CD4-positive, alpha-beta T cell (primary cell): ENCODE results near the gene DDX60. TPM values are rescaled to one million over a fixed set of nuclear protein-coding genes. Genes with fewer than 3 reads are reported as not detected.

Experiments used
- ATAC-seq: fragments of 200-7000 bp; cut with Tn5 transposase; one replicate; pipeline ENCODE4 v1.10.0; 2022; ENCODE audit warnings: mild to moderate bottlenecking; ENCODE audit not compliant: poor library complexity
- CTCF ChIA-PET: fragments of 350-600 bp; sonication (Branson Sonifier 250); formaldehyde crosslinking; loops from one replicate; lab custom pipeline; 2021; ENCODE audit warnings: antibody characterized with exemption, inconsistent platforms; lab: Charles Lee
- POLR2A ChIA-PET: fragments of 350-600 bp; sonication (Branson Sonifier 250); formaldehyde crosslinking; loops from one replicate; lab custom pipeline; 2021; ENCODE audit warnings: antibody characterized with exemption, inconsistent platforms; lab: Charles Lee
- DNase-seq, 14 experiments: peaks; one replicate each; pipeline ENCODE4 v3.0.0-alpha.2; 2013 to 2020; ENCODE audit warnings: mixed read lengths in 2 of 14
- H3K27ac ChIP-seq, 2 donors: one replicate each; pipeline versions ENCODE4 v1.5.1 to v1.7.0; 2013; ENCODE audit warnings: low read length in 2 of 2, low read depth in 1 of 2, mild to moderate bottlenecking in 1 of 2
- H3K27me3 ChIP-seq, 2 experiments: 1 replicate in 1 of 2; 2 replicates in 1 of 2; pipeline versions ENCODE4 v1.6.1 to v1.7.0; 2013; ENCODE audit warnings: low read length in 2 of 2, control low read depth in 1 of 2, mild to moderate bottlenecking in 1 of 2, moderate library complexity in 1 of 2; ENCODE audit not compliant: insufficient read depth in 2 of 2, control insufficient read depth in 1 of 2
- H3K36me3 ChIP-seq: one replicate; pipeline ENCODE4 v1.6.1; 2013; ENCODE audit warnings: low read length, control low read depth; ENCODE audit not compliant: insufficient read depth
- H3K4me1 ChIP-seq: one replicate; pipeline ENCODE4 v1.6.1; 2013; ENCODE audit warnings: low read length, control low read depth; ENCODE audit not compliant: insufficient read depth
- H3K4me3 ChIP-seq: one replicate; pipeline ENCODE4 v1.5.1; 2013; ENCODE audit warnings: mild to moderate bottlenecking, low read length, moderate library complexity
- H3K9me3 ChIP-seq, 2 experiments: 1 replicate in 1 of 2; 2 replicates in 1 of 2; pipeline versions ENCODE4 v1.6.1 to v1.7.0; 2013; ENCODE audit warnings: low read length in 2 of 2, mild to moderate bottlenecking in 2 of 2, control low read depth in 1 of 2, moderate library complexity in 1 of 2; ENCODE audit not compliant: control insufficient read depth in 1 of 2, insufficient read depth in 1 of 2
- H3K27ac Mint-ChIP-seq: one replicate; pipeline ENCODE4 v1.8.0; 2020; ENCODE audit warnings: mixed read lengths
- H3K27me3 Mint-ChIP-seq: one replicate; pipeline ENCODE4 v1.8.0; 2021; ENCODE audit warnings: mixed read lengths
- H3K36me3 Mint-ChIP-seq: one replicate; pipeline ENCODE4 v1.8.0; 2021; ENCODE audit warnings: low read depth, mixed read lengths
- H3K4me1 Mint-ChIP-seq: one replicate; pipeline ENCODE4 v1.8.0; 2021; ENCODE audit warnings: low read depth, mixed read lengths
- H3K4me3 Mint-ChIP-seq: one replicate; pipeline ENCODE4 v1.8.0; 2020; ENCODE audit warnings: mild to moderate bottlenecking, mixed read lengths
- H3K9me3 Mint-ChIP-seq: one replicate; pipeline ENCODE4 v1.8.0; 2020; ENCODE audit warnings: mixed read lengths
- intact Hi-C, 2 experiments: fragments of 100-400 bp; cut with DNase I in 1 of 2; cut with micrococcal nuclease in 1 of 2; formaldehyde crosslinking; loops; one replicate each; pipeline versions ENCODE4 v1.15.1 to v1.9.0; 2023 to 2025; cut with DNase I, micrococcal nuclease
- total RNA-seq, 174 experiments: library from RNA in 2 of 174; stranded (reverse) in 2 of 174; gene quantifications; one replicate each; pipeline ENCODE4 v1.2.3 and lab custom pipeline; 2021 to 2026
- TF ChIP-seq, protein P1 (sequence below): fragments of 200-600 bp; IDR thresholded peaks from one replicate; pipeline ENCODE4 v1.8.0; 2022; ENCODE audit warnings: antibody characterized with exemption, mild to moderate bottlenecking

Gene DDX60
- total RNA-seq, 2 experiments from 2014 or later: 11.9 to 12.2 TPM

DNA sequence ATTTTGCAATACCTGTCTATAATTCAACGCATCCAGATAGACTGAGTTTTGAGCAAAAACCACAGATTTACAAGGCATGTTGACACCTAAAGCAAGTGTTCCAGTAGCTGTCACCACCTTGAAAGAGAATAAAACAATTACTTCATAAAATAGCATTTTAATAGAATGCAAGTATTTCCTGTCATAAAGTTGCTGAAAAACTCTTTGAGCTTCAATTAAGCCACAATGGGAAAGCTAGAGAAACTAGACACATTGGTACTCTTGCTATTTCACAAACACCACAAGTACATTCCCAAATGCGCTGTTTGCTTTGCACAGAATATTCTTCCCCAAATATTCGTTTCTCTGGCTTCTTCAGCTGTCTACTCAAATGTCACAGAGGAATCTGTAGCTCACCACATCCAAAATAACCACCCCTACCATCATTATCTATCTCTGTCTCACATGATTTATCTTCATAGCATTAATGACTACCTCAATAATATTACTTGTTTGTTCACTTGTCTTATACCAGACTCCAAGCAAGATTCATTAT, 70.3 kb downstream of the DDX60 start:
- H3K36me3 ChIP-seq: peaks cover 65% of the 10 kb centered on the region
- H3K36me3 Mint-ChIP-seq: peaks cover 86% of the 10 kb centered on the region
- ChIA-PET POLR2A (no interaction called here), CTCF (no interaction called here)
- peaks cover 0 to 4% of the 10 kb centered on the region in 2 experiments for H3K9me3 ChIP-seq
- DNase-seq (no peak), ATAC-seq (no peak)
- no peaks in the 10 kb centered on the region for H3K27me3 ChIP-seq
- H3K4me1 Mint-ChIP-seq: no peaks in the 10 kb centered on the region
- no peak overlapping the region for H3K4me3 ChIP-seq
- no peaks in the 10 kb centered on the region for H3K4me1 ChIP-seq
- H3K27me3 Mint-ChIP-seq: no peaks in the 10 kb centered on the region
- no peak overlapping the region for H3K27ac ChIP-seq
- intact Hi-C loops: no loop called here
- TF ChIP-seq, protein P1, sequence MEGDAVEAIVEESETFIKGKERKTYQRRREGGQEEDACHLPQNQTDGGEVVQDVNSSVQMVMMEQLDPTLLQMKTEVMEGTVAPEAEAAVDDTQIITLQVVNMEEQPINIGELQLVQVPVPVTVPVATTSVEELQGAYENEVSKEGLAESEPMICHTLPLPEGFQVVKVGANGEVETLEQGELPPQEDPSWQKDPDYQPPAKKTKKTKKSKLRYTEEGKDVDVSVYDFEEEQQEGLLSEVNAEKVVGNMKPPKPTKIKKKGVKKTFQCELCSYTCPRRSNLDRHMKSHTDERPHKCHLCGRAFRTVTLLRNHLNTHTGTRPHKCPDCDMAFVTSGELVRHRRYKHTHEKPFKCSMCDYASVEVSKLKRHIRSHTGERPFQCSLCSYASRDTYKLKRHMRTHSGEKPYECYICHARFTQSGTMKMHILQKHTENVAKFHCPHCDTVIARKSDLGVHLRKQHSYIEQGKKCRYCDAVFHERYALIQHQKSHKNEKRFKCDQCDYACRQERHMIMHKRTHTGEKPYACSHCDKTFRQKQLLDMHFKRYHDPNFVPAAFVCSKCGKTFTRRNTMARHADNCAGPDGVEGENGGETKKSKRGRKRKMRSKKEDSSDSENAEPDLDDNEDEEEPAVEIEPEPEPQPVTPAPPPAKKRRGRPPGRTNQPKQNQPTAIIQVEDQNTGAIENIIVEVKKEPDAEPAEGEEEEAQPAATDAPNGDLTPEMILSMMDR: no peak
- H3K27ac Mint-ChIP-seq: no peak overlapping the region
- H3K9me3 Mint-ChIP-seq: no peaks in the 10 kb centered on the region
- no peak overlapping the region for H3K4me3 Mint-ChIP-seq

DNA sequence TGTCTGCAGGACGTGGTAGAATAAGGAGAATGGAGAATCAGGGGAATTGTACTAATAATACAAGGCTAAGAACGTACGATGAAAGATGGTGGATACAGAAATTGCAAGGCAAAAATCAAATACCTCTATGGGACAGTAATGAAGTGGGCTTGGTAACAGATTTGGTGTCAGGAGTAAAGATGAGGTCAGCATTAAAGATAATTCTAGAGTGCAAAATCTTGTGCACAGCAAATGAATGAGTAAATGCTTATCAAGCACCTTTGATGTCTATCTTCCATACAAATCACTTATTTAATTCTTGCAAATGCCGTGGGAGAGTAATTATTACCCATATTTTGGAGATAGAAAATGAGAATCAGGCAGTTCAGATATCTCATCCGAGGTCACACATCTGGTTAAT, 70.9 kb downstream of the DDX60 start:
- H3K27me3 Mint-ChIP-seq: no peaks in the 10 kb centered on the region
- intact Hi-C loops: no loop called here
- H3K9me3 Mint-ChIP-seq: peaks cover 4% of the 10 kb centered on the region
- Histone ChIP-seq H3K9me3 (peaks cover 0 to 4% of the 10 kb centered on the region in 2 experiments), H3K27me3 (no peaks in the 10 kb centered on the region), H3K4me3 (no peak overlapping the region), H3K4me1 (no peaks in the 10 kb centered on the region), H3K27ac (no peak overlapping the region), H3K36me3 (peaks cover 65% of the 10 kb centered on the region)
- ChIA-PET POLR2A (no interaction called here), CTCF (no interaction called here)
- peaks cover 89% of the 10 kb centered on the region for H3K36me3 Mint-ChIP-seq
- DNase-seq (no peak), ATAC-seq (no peak)
- TF ChIP-seq, protein P1: no peak
- H3K4me1 Mint-ChIP-seq: no peaks in the 10 kb centered on the region
- no peak overlapping the region for H3K27ac Mint-ChIP-seq
- H3K4me3 Mint-ChIP-seq: no peak overlapping the region

DNA sequence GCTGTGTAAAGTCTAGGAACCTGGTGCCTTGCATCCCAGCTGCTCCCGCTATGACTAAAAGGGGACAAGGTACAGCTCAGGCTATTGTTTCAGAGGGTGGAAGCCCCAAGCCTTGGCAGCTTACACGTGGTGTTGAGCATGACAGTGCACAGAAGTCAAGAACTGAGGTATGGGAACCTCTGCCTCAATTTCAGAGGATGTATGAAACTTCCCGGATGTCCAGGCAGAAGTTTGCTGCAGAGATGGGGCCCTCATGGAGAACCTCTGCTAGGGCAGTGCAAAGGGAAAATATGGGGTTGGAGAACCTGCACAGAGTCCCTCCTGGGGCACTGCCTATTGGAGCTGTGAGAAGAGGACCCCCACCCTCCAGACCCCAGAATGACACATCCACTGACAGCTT, 76.6 kb downstream of the DDX60 start:
- peaks cover 6% of the 10 kb centered on the region for H3K4me1 Mint-ChIP-seq

More for the DNA sequence above, 76.6 kb downstream of the DDX60 start:
- no peak overlapping the region for H3K4me3 Mint-ChIP-seq
- Histone ChIP-seq H3K27me3 (no peaks in the 10 kb centered on the region), H3K4me1 (no peaks in the 10 kb centered on the region), H3K36me3 (peaks cover 58% of the 10 kb centered on the region), H3K4me3 (no peak overlapping the region), H3K27ac (no peak overlapping the region), H3K9me3 (peaks cover 8 to 13% of the 10 kb centered on the region in 2 experiments)
- POLR2A ChIA-PET: no interaction called here
- TF ChIP-seq, protein P1: no peak
- H3K36me3 Mint-ChIP-seq: peaks cover 99% of the 10 kb centered on the region
- H3K9me3 Mint-ChIP-seq: peaks cover 9% of the 10 kb centered on the region
- intact Hi-C loops: no loop called here
- ATAC-seq (no peak), DNase-seq (no peak)
- CTCF ChIA-PET: no interaction called here
- no peaks in the 10 kb centered on the region for H3K27me3 Mint-ChIP-seq
- no peak overlapping the region for H3K27ac Mint-ChIP-seq
